Sigmoid colon (tissue), 4 donors: ENCODE results near the gene SIGLEC9.

Source experiments
- CTCF ChIP-seq, 4 experiments: fragments of 450-650 bp in 3 of 4; fragments of 200-600 bp in 1 of 4; IDR thresholded peaks; one replicate each; pipeline ENCODE4 v1.5.1; 2016 to 2019; ENCODE audit warnings: antibody characterized with exemption in 4 of 4, mild to moderate bottlenecking in 3 of 4, moderate library complexity in 2 of 4
- EP300 ChIP-seq, 4 donors: sonication (generic); formaldehyde crosslinking; IDR thresholded peaks; one replicate each; pipeline ENCODE4 v1.6.1; 2017; ENCODE audit warnings: antibody characterized with exemption in 4 of 4
- POLR2A ChIP-seq, 2 donors: fragments of 450-650 bp; IDR thresholded peaks; one replicate each; pipeline ENCODE4 v1.6.1; 2016; ENCODE audit warnings: antibody characterized with exemption in 2 of 2, mild to moderate bottlenecking in 2 of 2, moderate library complexity in 2 of 2
- POLR2AphosphoS5 ChIP-seq, 4 donors: sonication (generic); formaldehyde crosslinking; IDR thresholded peaks; one replicate each; pipeline ENCODE4 v1.6.1; 2017; ENCODE audit warnings: antibody characterized with exemption in 4 of 4

- TF ChIP-seq CTCF (IDR thresholded peaks at IDR 0.05) (no peak), POLR2AphosphoS5 (IDR thresholded peaks at IDR 0.05) (no peak), POLR2A (IDR thresholded peaks at IDR 0.05) (no peak), EP300 (IDR thresholded peaks at IDR 0.05) (no peak)
These were observed 5.6 kb upstream of the SIGLEC9 start for GRCh38 chr19:51119101-51119500.
